BLaER1 (cell line): ENCODE data around the gene TLN1.

ENCODE experiments used
- H3K27ac ChIP-seq: shearing (Covaris generic); formaldehyde crosslinking; 2 replicates; pipeline ENCODE4 v1.8.1; 2022
- H3K27me3 ChIP-seq: shearing (Covaris generic); formaldehyde crosslinking; 2 replicates; pipeline ENCODE4 v1.8.1; 2022
- H3K36me3 ChIP-seq: shearing (Covaris generic); formaldehyde crosslinking; 2 replicates; pipeline ENCODE4 v1.8.1; 2022
- H3K4me1 ChIP-seq: shearing (Covaris generic); formaldehyde crosslinking; 2 replicates; pipeline ENCODE4 v1.8.1; 2022
- H3K4me2 ChIP-seq: shearing (Covaris generic); formaldehyde crosslinking; 2 replicates; pipeline ENCODE4 v1.8.1; 2022
- H3K4me3 ChIP-seq: shearing (Covaris generic); formaldehyde crosslinking; 2 replicates; pipeline ENCODE4 v1.8.1; 2022
- H3K9ac ChIP-seq: shearing (Covaris generic); formaldehyde crosslinking; 2 replicates; pipeline ENCODE4 v1.8.1; 2022
- H3K9me3 ChIP-seq: shearing (Covaris generic); formaldehyde crosslinking; 2 replicates; pipeline ENCODE4 v1.8.1; 2022
- H4K20me1 ChIP-seq: shearing (Covaris generic); formaldehyde crosslinking; 2 replicates; pipeline ENCODE4 v1.8.1; 2022
- Cebpa-rat ChIP-seq: shearing (Covaris generic); IDR thresholded peaks from 2 replicates; pipeline ENCODE4 v1.8.1; 2022

Gene TLN1

DNA sequence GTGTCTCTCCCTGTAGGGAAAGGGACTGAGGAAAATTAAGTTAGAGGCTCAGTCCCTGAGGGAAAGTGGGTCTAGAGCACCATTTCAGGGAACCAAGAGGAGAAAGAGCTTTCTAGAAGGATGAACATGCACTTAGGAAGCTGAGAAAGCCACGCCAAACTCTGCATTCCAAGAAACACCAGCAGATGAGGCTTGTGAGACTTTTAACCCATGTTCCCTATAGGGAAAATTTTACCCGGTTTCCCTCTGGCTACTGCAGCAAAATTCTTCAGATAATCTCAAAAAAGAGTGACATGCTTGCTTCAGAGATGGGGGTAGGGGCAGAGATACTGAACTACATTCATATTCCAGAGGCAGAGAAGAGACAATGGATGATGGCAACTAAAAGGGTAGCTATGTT lies 8.6 kb downstream of the TLN1 start:
- no peaks in the 10 kb centered on the region for H3K27me3 ChIP-seq
- H3K4me2 ChIP-seq, result no peak overlapping the region
- H3K27ac ChIP-seq, result no peak overlapping the region
- peaks cover 80% of the 10 kb centered on the region for H3K36me3 ChIP-seq
- H3K4me1 ChIP-seq, result peaks cover 46% of the 10 kb centered on the region
- H3K4me3 ChIP-seq, result no peak overlapping the region
- H3K9ac ChIP-seq, result no peak overlapping the region
- H3K9me3 ChIP-seq, result no peaks in the 10 kb centered on the region
- no peak for TF ChIP-seq Cebpa-rat
- H4K20me1 ChIP-seq, result peaks cover 71% of the 10 kb centered on the region

DNA sequence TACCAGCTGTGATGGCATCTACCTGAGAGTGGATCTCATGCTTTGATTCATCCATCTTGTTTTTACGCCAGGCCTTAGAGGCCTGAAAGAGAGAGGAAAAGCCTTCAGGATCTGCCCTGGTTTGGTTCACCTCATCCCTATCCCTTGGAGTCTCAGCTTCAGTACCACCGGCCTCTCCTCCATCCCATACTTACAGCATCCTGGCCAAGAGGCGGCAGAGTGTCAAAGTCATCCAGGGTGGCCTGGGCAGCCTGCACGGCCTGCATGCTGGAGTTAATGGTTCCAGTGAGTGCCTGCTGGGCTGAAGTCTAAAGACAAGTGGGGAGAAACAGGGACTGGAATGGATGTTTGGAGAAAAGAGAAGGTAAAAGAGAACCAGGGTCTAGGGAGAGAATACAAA lies 12.4 kb downstream of the TLN1 start:
- H3K4me1 ChIP-seq, result peaks cover 39% of the 10 kb centered on the region
- peaks cover 52% of the 10 kb centered on the region for H4K20me1 ChIP-seq
- H3K9me3 ChIP-seq, result no peaks in the 10 kb centered on the region
- no peak overlapping the region for H3K9ac ChIP-seq
- H3K27ac ChIP-seq, result no peak overlapping the region
- TF ChIP-seq Cebpa-rat, result no peak
- H3K36me3 ChIP-seq, result peaks cover 98% of the 10 kb centered on the region
- H3K4me3 ChIP-seq, result no peak overlapping the region
- peak overlapping the region; percentile 78 for H3K4me2 ChIP-seq
- H3K27me3 ChIP-seq, result no peaks in the 10 kb centered on the region

DNA sequence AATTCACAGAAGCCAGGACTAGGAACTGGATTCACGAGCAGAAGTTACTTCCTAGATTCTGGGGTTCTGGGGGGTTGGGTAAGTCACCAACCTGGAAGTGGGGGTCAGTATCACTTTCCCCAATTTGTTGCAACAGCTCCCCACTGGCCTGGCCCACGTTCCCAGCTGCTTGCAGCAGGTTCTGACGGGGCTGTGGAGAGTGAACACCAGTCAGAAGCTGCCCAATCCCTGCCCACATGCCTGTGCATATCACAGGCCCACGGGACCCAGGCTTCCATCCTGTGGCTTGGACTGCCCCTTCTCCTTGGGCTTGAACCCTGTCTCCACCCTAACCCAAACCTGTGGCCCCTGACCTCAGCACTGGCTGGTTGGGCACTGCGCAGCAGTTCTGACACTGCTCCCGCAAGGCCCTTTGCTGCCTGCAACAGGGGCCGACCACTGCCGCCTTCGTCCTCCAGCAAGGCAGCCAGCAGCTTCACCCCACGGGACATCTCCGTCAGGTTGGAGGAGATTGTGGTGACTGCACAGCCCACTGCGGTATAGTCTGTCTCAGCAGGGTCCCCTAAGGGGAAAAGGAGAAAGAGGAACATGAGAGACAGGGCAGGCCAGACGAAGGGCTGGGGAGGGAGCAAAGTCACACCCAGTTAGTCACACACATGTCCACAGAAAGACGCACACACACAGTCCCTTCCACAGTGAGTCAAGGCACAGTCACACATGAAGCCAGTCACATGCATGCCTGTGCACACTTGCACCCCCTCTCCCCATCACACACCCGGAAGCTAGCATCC lies 13.1 kb downstream of the TLN1 start:
- Histone ChIP-seq H3K9me3 (no peaks in the 10 kb centered on the region), H3K27ac (no peak overlapping the region), H3K36me3 (peaks cover 98% of the 10 kb centered on the region), H3K9ac (no peak overlapping the region), H3K27me3 (no peaks in the 10 kb centered on the region), H4K20me1 (peaks cover 49% of the 10 kb centered on the region), H3K4me3 (no peak overlapping the region), H3K4me2 (peak overlapping the region; percentile 78), H3K4me1 (peaks cover 39% of the 10 kb centered on the region)
- TF ChIP-seq Cebpa-rat, result no peak

DNA sequence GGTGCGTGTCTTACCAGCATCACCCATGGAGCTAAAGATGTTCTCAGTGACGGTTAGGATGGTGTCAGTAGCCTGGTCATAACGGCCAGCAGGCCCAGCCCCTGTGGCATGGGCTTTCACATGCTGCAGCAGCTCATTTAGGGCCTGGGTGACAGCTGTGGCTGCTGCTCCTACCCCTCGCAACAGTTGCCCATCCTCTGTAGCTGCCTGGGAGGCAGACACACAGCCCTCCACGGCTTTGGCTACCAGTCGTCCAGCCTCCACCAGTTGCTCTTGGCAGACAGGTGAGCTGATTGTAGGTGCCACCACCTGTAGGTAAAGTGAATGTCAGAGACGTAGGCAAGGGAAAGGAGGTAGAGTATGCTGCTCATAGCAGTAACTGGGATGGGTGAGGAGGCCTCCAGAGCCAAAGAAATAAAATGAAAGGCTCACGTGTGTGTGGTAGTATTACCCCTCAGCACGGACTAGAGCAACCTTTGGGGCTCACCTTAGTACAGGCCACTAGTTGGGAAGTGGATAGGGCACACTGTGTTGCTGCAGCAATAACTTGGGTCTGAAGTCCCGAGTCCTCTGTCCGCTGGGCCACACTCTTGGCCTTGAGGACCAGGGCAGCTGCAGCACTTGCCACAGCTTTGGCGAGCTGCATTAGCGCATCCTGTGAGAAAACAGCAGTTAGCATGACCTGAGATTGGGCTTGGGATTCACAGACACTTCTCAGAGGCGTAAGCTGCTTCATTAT lies 14.7 kb downstream of the TLN1 start:
- no peak overlapping the region for H3K4me2 ChIP-seq
- H3K36me3 ChIP-seq, result peaks cover 98% of the 10 kb centered on the region
- no peak for TF ChIP-seq Cebpa-rat
- H4K20me1 ChIP-seq, result peaks cover 44% of the 10 kb centered on the region
- H3K27me3 ChIP-seq, result no peaks in the 10 kb centered on the region
- H3K4me3 ChIP-seq, result no peak overlapping the region
- H3K27ac ChIP-seq, result no peak overlapping the region
- no peaks in the 10 kb centered on the region for H3K9me3 ChIP-seq
- peaks cover 39% of the 10 kb centered on the region for H3K4me1 ChIP-seq
- no peak overlapping the region for H3K9ac ChIP-seq

DNA sequence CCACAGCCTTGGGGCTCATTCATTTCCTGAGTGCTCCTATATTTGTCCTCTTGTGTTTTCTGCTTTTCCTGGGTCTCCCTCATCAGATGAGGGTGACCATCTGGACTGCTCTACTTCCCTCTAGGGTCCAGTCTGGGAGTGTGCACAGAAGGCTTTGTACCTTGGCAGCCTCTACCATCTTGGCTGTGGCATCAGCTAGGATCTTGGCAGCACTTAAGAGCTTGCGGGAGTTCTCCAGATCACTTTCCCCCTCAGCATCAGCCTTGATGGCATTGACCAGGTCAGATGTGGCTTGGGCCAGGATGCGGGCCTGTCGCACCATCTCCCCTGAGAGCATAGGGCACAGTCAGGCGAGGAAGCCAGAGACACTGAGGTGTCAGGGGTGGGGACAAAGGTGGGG lies 15.8 kb downstream of the TLN1 start:
- Histone ChIP-seq H3K4me3 (no peak overlapping the region), H3K9me3 (no peaks in the 10 kb centered on the region), H3K36me3 (peaks cover 98% of the 10 kb centered on the region), H3K9ac (no peak overlapping the region), H3K4me1 (peaks cover 39% of the 10 kb centered on the region), H3K4me2 (0 out of 2 replicates have a peak overlapping the region, but pooled peaks have one; percentile 2), H3K27ac (no peak overlapping the region), H3K27me3 (no peaks in the 10 kb centered on the region), H4K20me1 (peaks cover 52% of the 10 kb centered on the region)
- no peak for TF ChIP-seq Cebpa-rat

DNA sequence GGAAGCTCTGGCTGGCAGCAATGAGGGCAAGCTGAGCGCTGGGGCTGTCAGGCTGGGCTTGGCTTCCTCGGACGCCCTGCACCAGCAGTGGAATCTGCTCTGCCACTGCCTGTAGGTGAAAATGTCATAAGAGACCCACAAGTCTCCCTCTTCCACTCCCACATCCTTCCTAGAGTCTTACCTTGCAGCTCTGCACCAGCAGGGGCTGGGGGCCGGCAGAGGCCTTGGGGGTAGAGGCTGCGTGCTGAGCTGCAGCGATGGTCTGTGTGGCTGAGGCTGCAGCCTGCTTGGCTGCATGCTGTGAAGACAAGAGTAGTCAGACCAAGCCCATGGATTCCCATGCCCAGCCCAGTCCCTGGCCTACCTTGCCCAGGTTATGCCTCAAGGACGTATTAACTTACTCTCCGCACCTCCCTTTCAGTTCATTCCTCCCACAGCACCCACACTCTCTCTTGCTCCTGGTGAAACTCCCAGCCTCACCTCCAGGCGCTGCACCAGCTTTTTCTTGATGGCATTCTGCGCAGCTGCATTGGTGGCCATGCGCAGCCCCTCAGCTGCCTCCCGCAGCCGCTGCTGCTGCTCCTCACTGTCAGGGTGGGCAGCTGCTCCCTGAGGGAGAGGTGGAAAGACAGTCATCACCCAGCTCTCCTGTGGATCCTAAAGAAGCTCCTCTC lies 17.3 kb downstream of the TLN1 start:
- H3K36me3 ChIP-seq, result peaks cover 98% of the 10 kb centered on the region
- H3K9ac ChIP-seq, result no peak overlapping the region
- H4K20me1 ChIP-seq, result peaks cover 40% of the 10 kb centered on the region
- H3K27me3 ChIP-seq, result no peaks in the 10 kb centered on the region
- H3K9me3 ChIP-seq, result no peaks in the 10 kb centered on the region
- H3K4me3 ChIP-seq, result no peak overlapping the region
- no peak overlapping the region for H3K27ac ChIP-seq
- no peak overlapping the region for H3K4me2 ChIP-seq
- H3K4me1 ChIP-seq, result peaks cover 31% of the 10 kb centered on the region
- no peak for TF ChIP-seq Cebpa-rat

DNA sequence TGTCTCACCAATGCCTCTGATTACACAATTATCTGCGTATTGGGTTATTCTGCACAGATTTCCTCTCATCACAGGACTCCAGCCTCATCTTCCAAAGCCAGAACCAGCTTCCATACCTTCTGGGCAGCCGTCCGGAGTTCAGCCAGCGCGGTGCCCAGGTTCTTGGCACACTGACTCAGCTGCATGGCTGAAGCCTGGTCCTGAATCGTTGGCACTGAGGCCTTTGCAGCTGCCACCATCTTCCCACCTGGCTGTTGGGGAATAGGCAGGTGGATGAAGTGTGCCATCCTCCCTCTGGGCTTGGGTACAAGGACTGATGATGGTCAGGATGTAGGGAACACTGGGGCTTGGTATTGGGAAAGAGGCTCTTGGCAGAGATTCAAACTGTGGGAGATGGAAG lies 17.9 kb downstream of the TLN1 start:
- Histone ChIP-seq H3K9ac (no peak overlapping the region), H3K9me3 (no peaks in the 10 kb centered on the region), H3K36me3 (peaks cover 99% of the 10 kb centered on the region), H3K4me1 (peaks cover 25% of the 10 kb centered on the region), H3K4me3 (no peak overlapping the region), H3K27me3 (no peaks in the 10 kb centered on the region), H3K4me2 (no peak overlapping the region), H3K27ac (no peak overlapping the region), H4K20me1 (peaks cover 35% of the 10 kb centered on the region)
- no peak for TF ChIP-seq Cebpa-rat

DNA sequence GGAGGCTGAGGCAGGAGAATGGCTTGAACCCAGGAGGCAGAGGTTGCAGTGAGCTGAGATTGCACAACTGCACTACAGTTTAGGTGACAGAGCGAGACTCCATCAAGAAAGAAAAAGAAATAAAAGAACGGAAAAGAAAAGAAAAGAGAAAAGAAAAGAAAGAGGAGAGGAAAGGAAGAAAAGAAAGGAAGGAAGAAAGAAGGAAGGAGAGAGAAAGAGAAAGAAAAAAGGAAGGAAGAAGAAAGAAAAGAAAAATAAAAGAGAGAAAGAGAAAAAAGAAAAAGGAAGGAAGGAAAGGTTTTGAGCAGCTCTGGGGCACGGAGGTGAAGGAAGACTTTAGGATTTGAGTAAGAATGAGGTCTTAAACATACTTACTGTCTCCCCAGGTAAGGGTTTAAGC lies 18.4 kb downstream of the TLN1 start:
- Histone ChIP-seq H3K9ac (no peak overlapping the region), H3K9me3 (no peaks in the 10 kb centered on the region), H3K4me1 (peaks cover 19% of the 10 kb centered on the region), H4K20me1 (peaks cover 30% of the 10 kb centered on the region), H3K27ac (no peak overlapping the region), H3K4me2 (no peak overlapping the region), H3K36me3 (peaks cover 100% of the 10 kb centered on the region), H3K27me3 (no peaks in the 10 kb centered on the region), H3K4me3 (no peak overlapping the region)
- no peak for TF ChIP-seq Cebpa-rat

DNA sequence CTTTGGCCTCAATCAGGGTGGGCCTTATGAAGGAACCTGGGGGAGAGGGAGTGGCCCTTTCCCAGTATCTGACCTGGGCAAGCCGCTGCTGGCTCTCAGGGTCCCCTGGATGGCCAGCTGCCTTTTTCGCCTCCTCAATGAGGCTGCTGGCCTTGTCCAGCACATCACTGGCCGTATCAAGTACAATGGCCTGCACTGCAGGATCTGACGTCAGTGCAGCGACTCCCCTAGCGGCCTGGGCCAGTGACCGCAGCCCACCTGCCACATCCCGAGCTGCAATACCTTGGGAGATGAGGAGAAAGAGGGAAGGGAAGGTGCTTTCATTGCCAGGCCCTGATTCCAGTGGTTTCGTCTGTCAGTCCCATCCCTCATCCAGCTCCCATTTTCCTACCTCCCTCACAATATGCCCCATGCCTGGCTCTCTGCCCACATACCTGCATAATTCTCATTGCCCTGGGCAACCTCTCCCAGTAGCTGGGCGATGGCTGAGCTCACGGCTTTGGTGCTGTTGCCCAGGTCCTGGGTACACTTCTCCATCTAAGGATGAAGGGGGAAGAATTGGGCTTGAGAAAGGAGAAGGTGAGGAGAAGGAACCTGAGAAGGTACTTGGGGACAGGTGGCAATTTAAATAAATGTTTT lies 19.1 kb downstream of the TLN1 start:
- Histone ChIP-seq H3K9me3 (no peaks in the 10 kb centered on the region), H3K9ac (no peak overlapping the region), H3K27ac (no peak overlapping the region), H3K4me3 (no peak overlapping the region), H3K4me1 (peaks cover 12% of the 10 kb centered on the region), H4K20me1 (peaks cover 23% of the 10 kb centered on the region), H3K4me2 (no peak overlapping the region), H3K27me3 (no peaks in the 10 kb centered on the region), H3K36me3 (peaks cover 100% of the 10 kb centered on the region)
- no peak for TF ChIP-seq Cebpa-rat
